ENCODE data around the gene C2orf68. TPM values are rescaled to one million over a fixed set of nuclear protein-coding genes. Genes with fewer than 3 reads are reported as not detected.

Gene C2orf68
- polyA plus RNA-seq, 1 of the 3 experiments (the other 2 are of a cell fraction), result 14.5 TPM

DNA sequence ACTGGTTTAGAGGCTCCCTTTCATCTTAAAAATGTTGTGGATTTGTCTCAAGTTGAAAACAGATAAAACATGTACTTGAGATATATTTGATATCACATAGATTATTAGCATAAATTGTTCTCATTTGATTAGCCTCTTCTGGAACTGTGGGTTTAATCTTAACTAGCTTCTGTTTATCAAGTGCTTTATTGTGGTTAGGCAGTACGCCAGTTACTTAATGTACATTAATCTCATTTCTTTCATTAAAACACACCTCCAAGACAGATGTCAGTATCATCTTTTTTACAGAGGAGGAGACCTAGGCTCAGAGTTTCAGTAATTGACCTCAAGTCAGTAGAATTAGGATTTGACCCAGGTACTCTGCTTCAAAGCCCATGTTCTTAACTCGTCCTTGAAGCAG is 34.3 kb upstream of the C2orf68 start:
- H3K36me3 ChIP-seq (replicated peaks in 1 of 2; ENCODE audit: control insufficient read depth in 1 of 2, insufficient read depth in 2 of 2, low read length in 1 of 2), result peaks cover 66 to 82% of the 10 kb centered on the region in 2 experiments
- no peak overlapping the region for H2AFZ ChIP-seq (ENCODE audit: low read depth)
- no peak overlapping the region for H3K4me3 ChIP-seq (ENCODE audit: low read depth in 2 of 2, low read length in 1 of 2)
- H3K27ac ChIP-seq (ENCODE audit: low read depth in 2 of 2, low read length in 1 of 2), result no peak overlapping the region
- no peaks in the 10 kb centered on the region for H3K9me3 ChIP-seq
- H3K9me2 ChIP-seq, result no peaks in the 10 kb centered on the region
- H3K9ac ChIP-seq, result no peak overlapping the region
- CTCF ChIA-PET, result interaction anchor here (0.7 to 1.9 kb wide), 4 partner anchors 9 to 433 kb away, joined by 3 to 10 read pairs (median 4); no protein-coding TSS in a partner anchor
- no peak for DNase-seq
- H3K79me2 ChIP-seq (ENCODE audit: insufficient read depth), result peaks cover 2% of the 10 kb centered on the region; the same call in 1 of the 2 replicates
- WGBS (ENCODE audit: low lambda C conversion rate), result 100% methylated on average over 2 of the region's 2 CpGs
- TF ChIP-seq CHD2 (IDR thresholded peaks at IDR 0.05; ENCODE audit: low read length, partially characterized antibody) (no peak), RXRA (IDR thresholded peaks at IDR 0.05; ENCODE audit: borderline replicate concordance, low read depth) (no peak), SMC3 (IDR thresholded peaks at IDR 0.05; ENCODE audit: low read depth, low read length) (no peak), TEAD4 (IDR thresholded peaks at IDR 0.05; ENCODE audit: borderline replicate concordance, insufficient read depth) (no peak), JUND (IDR thresholded peaks at IDR 0.05) (no peak), RFX5 (IDR thresholded peaks at IDR 0.05; ENCODE audit: low read length) (no peak), FOXJ3 (CRISPR knock-in tag; IDR thresholded peaks at IDR 0.05) (no peak), FOSL2 (IDR thresholded peaks at IDR 0.05; ENCODE audit: borderline replicate concordance, low read depth) (no peak), MEF2A (IDR thresholded peaks at IDR 0.05; ENCODE audit: borderline replicate concordance, low read depth) (no peak), FOXM1 (IDR thresholded peaks at IDR 0.05; ENCODE audit: low read depth) (no peak), MXI1 (IDR thresholded peaks at IDR 0.05; ENCODE audit: low read depth, low read length) (no peak), GABPA (IDR thresholded peaks at IDR 0.05; ENCODE audit: low read depth) (no peak)
- TF ChIP-seq, protein P1, sequence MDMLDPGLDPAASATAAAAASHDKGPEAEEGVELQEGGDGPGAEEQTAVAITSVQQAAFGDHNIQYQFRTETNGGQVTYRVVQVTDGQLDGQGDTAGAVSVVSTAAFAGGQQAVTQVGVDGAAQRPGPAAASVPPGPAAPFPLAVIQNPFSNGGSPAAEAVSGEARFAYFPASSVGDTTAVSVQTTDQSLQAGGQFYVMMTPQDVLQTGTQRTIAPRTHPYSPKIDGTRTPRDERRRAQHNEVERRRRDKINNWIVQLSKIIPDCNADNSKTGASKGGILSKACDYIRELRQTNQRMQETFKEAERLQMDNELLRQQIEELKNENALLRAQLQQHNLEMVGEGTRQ (IDR thresholded peaks at IDR 0.05; ENCODE audit: borderline replicate concordance, low read depth, low read length), result no peak
- TF ChIP-seq, protein P2, sequence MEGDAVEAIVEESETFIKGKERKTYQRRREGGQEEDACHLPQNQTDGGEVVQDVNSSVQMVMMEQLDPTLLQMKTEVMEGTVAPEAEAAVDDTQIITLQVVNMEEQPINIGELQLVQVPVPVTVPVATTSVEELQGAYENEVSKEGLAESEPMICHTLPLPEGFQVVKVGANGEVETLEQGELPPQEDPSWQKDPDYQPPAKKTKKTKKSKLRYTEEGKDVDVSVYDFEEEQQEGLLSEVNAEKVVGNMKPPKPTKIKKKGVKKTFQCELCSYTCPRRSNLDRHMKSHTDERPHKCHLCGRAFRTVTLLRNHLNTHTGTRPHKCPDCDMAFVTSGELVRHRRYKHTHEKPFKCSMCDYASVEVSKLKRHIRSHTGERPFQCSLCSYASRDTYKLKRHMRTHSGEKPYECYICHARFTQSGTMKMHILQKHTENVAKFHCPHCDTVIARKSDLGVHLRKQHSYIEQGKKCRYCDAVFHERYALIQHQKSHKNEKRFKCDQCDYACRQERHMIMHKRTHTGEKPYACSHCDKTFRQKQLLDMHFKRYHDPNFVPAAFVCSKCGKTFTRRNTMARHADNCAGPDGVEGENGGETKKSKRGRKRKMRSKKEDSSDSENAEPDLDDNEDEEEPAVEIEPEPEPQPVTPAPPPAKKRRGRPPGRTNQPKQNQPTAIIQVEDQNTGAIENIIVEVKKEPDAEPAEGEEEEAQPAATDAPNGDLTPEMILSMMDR (IDR thresholded peaks at IDR 0.05), result no peak
- TF ChIP-seq, protein P3, sequence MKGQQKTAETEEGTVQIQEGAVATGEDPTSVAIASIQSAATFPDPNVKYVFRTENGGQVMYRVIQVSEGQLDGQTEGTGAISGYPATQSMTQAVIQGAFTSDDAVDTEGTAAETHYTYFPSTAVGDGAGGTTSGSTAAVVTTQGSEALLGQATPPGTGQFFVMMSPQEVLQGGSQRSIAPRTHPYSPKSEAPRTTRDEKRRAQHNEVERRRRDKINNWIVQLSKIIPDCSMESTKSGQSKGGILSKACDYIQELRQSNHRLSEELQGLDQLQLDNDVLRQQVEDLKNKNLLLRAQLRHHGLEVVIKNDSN (IDR thresholded peaks at IDR 0.05; ENCODE audit: borderline replicate concordance, low read depth), result no peak
- TF ChIP-seq, protein P4, sequence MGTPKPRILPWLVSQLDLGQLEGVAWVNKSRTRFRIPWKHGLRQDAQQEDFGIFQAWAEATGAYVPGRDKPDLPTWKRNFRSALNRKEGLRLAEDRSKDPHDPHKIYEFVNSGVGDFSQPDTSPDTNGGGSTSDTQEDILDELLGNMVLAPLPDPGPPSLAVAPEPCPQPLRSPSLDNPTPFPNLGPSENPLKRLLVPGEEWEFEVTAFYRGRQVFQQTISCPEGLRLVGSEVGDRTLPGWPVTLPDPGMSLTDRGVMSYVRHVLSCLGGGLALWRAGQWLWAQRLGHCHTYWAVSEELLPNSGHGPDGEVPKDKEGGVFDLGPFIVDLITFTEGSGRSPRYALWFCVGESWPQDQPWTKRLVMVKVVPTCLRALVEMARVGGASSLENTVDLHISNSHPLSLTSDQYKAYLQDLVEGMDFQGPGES (IDR thresholded peaks at IDR 0.05; ENCODE audit: low read depth, low read length), result no peak
- TF ChIP-seq, protein P5, sequence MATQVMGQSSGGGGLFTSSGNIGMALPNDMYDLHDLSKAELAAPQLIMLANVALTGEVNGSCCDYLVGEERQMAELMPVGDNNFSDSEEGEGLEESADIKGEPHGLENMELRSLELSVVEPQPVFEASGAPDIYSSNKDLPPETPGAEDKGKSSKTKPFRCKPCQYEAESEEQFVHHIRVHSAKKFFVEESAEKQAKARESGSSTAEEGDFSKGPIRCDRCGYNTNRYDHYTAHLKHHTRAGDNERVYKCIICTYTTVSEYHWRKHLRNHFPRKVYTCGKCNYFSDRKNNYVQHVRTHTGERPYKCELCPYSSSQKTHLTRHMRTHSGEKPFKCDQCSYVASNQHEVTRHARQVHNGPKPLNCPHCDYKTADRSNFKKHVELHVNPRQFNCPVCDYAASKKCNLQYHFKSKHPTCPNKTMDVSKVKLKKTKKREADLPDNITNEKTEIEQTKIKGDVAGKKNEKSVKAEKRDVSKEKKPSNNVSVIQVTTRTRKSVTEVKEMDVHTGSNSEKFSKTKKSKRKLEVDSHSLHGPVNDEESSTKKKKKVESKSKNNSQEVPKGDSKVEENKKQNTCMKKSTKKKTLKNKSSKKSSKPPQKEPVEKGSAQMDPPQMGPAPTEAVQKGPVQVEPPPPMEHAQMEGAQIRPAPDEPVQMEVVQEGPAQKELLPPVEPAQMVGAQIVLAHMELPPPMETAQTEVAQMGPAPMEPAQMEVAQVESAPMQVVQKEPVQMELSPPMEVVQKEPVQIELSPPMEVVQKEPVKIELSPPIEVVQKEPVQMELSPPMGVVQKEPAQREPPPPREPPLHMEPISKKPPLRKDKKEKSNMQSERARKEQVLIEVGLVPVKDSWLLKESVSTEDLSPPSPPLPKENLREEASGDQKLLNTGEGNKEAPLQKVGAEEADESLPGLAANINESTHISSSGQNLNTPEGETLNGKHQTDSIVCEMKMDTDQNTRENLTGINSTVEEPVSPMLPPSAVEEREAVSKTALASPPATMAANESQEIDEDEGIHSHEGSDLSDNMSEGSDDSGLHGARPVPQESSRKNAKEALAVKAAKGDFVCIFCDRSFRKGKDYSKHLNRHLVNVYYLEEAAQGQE (IDR thresholded peaks at IDR 0.05; ENCODE audit: low read depth, low read length), result no peak
- H3K4me1 ChIP-seq (ENCODE audit: control insufficient read depth in 1 of 2, insufficient read depth in 2 of 2, low read depth in 1 of 2, low read length in 1 of 2), result peaks cover 0 to 12% of the 10 kb centered on the region in 2 experiments; a peak in 1 of 4 replicates
- no peaks in the 10 kb centered on the region for H3K27me3 ChIP-seq (ENCODE audit: insufficient read depth)
- no peak overlapping the region for H3K4me2 ChIP-seq
- no peaks in the 10 kb centered on the region for H4K20me1 ChIP-seq (ENCODE audit: insufficient read depth)
- POLR2A ChIA-PET, result no interaction called here
- H3F3A ChIP-seq (replicated peaks; ENCODE audit: insufficient read depth), result peaks cover 27% of the 10 kb centered on the region
